HG03280 (cell line): ENCODE measurements around the gene TAAR9.

ENCODE experiments used
- ATAC-seq: cut with Tn5 transposase; IDR thresholded peaks from one replicate; pipeline ENCODE4 v1.9.1; 2021; ENCODE audit warnings: mild to moderate bottlenecking, moderate library complexity; ENCODE audit not compliant: unreplicated experiment

TAAR9 gene

DNA sequence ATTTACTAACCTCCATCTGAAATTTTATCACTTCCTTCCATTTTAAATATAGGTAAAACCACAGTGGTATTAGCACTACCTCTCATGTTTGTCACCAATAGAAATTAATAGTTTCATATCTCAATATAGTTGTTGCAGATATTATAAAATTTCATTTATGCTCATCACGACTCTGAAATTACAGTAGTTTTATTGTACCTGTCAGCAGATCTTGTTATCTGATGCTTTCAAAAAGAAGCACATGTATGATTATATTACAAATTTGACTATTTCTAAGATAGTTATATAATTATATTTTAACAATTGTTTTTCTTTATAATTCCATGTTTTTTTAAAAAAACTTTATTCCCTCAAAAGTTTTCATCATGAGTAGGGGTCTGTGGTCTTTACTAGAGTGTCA is 46.6 kb downstream of the TAAR9 start:
- ATAC-seq, result no peak

DNA sequence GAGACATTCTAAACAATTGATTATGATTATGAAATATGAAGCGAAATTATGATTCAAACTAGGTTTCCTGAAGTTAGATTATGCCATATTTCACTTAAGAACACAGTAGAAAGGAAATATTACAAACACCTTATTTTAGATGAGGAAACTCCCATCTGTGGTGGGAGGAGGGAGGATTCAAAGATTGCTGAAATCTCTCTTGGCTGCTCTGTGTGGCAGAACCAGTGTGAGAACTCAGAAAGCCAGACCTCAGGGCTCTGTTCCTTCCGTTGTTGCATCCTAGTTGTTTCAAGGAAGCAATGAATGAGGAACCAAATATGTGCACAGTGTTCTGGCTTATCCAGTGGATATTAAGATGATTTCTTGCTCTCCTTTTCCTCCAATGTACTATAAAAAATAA is 49.3 kb downstream of the TAAR9 start:
- no peak for ATAC-seq
